HepG2 (cell line): ENCODE data around the gene ISCA2.

Experiments
- ATF5 ChIP-seq: sonication (generic); formaldehyde crosslinking; IDR thresholded peaks from 2 replicates; pipeline ENCODE4 v1.4.0; 2020; ENCODE audit warnings: mild to moderate bottlenecking, low read depth, missing genetic modification reagents
- CTCF ChIP-seq: sonication (generic); formaldehyde crosslinking; IDR thresholded peaks from 2 replicates; pipeline ENCODE4 v1.5.0; 2020; ENCODE audit warnings: mild to moderate bottlenecking, missing genetic modification reagents, moderate library complexity
- LCORL ChIP-seq, 2 experiments: fragments of 450-650 bp in 1 of 2; sonication (generic) in 1 of 2; formaldehyde crosslinking in 1 of 2; IDR thresholded peaks; 2 replicates each; pipeline versions ENCODE4 v1.5.0 to v1.6.1; 2017 to 2020; ENCODE audit warnings: antibody characterized with exemption in 1 of 2, missing genetic modification reagents in 1 of 2
- MXD4 ChIP-seq: IDR thresholded peaks from 2 replicates; pipeline ENCODE4 v1.6.1; 2016; ENCODE audit warnings: mild to moderate bottlenecking, missing biosample characterization, missing genetic modification reagents
- NR2F1 ChIP-seq, 2 experiments: fragments of 450-650 bp in 1 of 2; formaldehyde crosslinking in 1 of 2; IDR thresholded peaks; 2 replicates each; pipeline versions ENCODE4 v1.5.0 to v1.6.1; 2016 to 2020; ENCODE audit warnings: mild to moderate bottlenecking in 1 of 2, missing compliant biosample characterization in 1 of 2, missing genetic modification reagents in 1 of 2, moderate library complexity in 1 of 2
- POLR2AphosphoS5 ChIP-seq: IDR thresholded peaks from 2 replicates; pipeline ENCODE4 v1.6.1; 2012; ENCODE audit warnings: low read depth, low read length
- SMAD3 ChIP-seq: sonication (generic); formaldehyde crosslinking; IDR thresholded peaks from 2 replicates; pipeline ENCODE4 v1.4.0; 2020; ENCODE audit warnings: missing genetic modification reagents
- ZBTB34 ChIP-seq: sonication (generic); formaldehyde crosslinking; IDR thresholded peaks from 2 replicates; pipeline ENCODE4 v1.8.0; 2022; ENCODE audit warnings: mild to moderate bottlenecking, missing genetic modification reagents

- TF ChIP-seq CTCF (CRISPR knock-in tag) = no peak
- no peak for TF ChIP-seq LCORL (IDR thresholded peaks at IDR 0.05)
- TF ChIP-seq LCORL (CRISPR knock-in tag; IDR thresholded peaks at IDR 0.05) = no peak
- TF ChIP-seq POLR2AphosphoS5 = no peak
- no peak for TF ChIP-seq ATF5 (CRISPR knock-in tag)
- no peak for TF ChIP-seq NR2F1 (CRISPR knock-in tag; IDR thresholded peaks at IDR 0.05)
- TF ChIP-seq MXD4 (CRISPR knock-in tag) = no peak
- TF ChIP-seq ZBTB34 = no peak
- TF ChIP-seq SMAD3 = no peak
These were observed 28.8 kb upstream of the ISCA2 start for GRCh38 chr14:74464785-74465184.
